Activated CD4-positive, alpha-beta memory T cell treated with anti-CD3 and anti-CD28 coated beads for 36 hours (primary cell): ENCODE results near the gene EXOC4. TPM values are rescaled to one million over a fixed set of nuclear protein-coding genes. Genes with fewer than 3 reads are reported as not detected.

Experiments
- CTCF ChIA-PET: fragments of 350-600 bp; sonication (Branson Sonifier 250); formaldehyde crosslinking; loops from one replicate; lab custom pipeline; 2021; ENCODE audit warnings: antibody characterized with exemption, inconsistent platforms; lab: Charles Lee
- POLR2A ChIA-PET: fragments of 350-600 bp; sonication (Branson Sonifier 250); formaldehyde crosslinking; loops from one replicate; lab custom pipeline; 2021; ENCODE audit warnings: antibody characterized with exemption; lab: Charles Lee
- DNase-seq: peaks from one replicate; pipeline ENCODE4 v3.0.0-alpha.2; 2020
- H3K27ac Mint-ChIP-seq: one replicate; pipeline ENCODE4 v1.8.0; 2021; ENCODE audit warnings: mixed read lengths
- H3K27me3 Mint-ChIP-seq: one replicate; pipeline ENCODE4 v1.8.0; 2021; ENCODE audit warnings: mixed read lengths
- H3K36me3 Mint-ChIP-seq: one replicate; pipeline ENCODE4 v1.8.0; 2021; ENCODE audit warnings: mixed read lengths
- H3K4me1 Mint-ChIP-seq: one replicate; pipeline ENCODE4 v1.8.0; 2021; ENCODE audit warnings: low read depth, mixed read lengths
- H3K4me3 Mint-ChIP-seq: one replicate; pipeline ENCODE4 v1.8.0; 2021; ENCODE audit warnings: mild to moderate bottlenecking, mixed read lengths
- H3K9me3 Mint-ChIP-seq: one replicate; pipeline ENCODE4 v1.8.0; 2021; ENCODE audit warnings: mixed read lengths
- intact Hi-C: fragments of 100-400 bp; cut with micrococcal nuclease; formaldehyde crosslinking; loops from one replicate; pipeline ENCODE4 v1.15.1; 2023
- total RNA-seq, 2 experiments: library from RNA; stranded (reverse); gene quantifications; one replicate each; pipeline ENCODE4 v1.2.3, GENCODE V29; 2021

Gene EXOC4
- total RNA-seq, 2 experiments from 2014 or later = 55.8 to 60.8 TPM

DNA sequence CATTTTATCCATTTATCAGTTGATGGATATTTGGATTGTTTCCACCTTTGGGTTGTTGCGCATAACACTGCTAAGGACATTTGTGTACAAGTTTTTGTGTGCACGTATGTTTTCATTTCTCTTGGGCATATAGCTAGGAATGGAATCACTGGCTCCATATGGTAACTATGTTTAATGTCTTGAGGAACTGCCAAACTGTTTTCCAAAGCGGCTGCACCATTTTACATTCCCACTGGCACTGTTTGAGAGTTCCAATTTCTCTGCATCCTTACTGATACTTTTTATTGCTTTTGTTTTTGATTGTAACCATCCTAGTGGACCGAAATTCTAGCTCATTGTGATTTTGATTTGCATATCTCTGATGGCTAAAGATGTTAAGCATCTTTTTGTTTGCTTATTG lies 118.7 kb downstream of the EXOC4 start:
- Mint-ChIP-seq H3K9me3 (no peaks in the 10 kb centered on the region), H3K36me3 (peaks cover 22% of the 10 kb centered on the region), H3K4me3 (no peak overlapping the region), H3K4me1 (peaks cover 2% of the 10 kb centered on the region), H3K27me3 (no peaks in the 10 kb centered on the region), H3K27ac (no peak overlapping the region)
- intact Hi-C loops = no loop called here
- CTCF ChIA-PET = no interaction called here
- POLR2A ChIA-PET = interaction anchor here (0.6 kb wide), 1 partner anchor 54 kb away, joined by 3 read pairs; no protein-coding TSS in a partner anchor
- no peak for DNase-seq

DNA sequence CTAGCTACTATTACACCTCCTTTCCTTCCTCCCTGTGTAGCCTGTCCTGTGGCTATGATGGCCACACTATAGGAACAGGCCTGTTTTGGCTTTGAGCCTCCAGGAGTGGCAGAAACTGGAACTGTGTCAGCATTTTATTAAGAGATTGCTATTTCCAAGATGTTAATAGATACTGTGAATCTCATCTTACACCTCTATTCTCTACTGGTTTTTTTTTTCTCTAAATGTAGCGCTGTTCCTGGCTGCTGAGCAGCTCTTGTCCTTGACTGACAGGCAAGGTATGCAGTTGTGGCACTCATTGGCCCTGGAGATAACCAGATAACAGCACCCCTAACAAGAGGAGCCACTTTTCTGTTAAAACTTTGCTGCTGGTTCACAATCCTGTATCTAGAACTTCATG lies 119.5 kb downstream of the EXOC4 start:
- intact Hi-C loops = no loop called here
- Mint-ChIP-seq H3K27ac (no peak overlapping the region), H3K4me3 (no peak overlapping the region), H3K36me3 (peaks cover 23% of the 10 kb centered on the region), H3K27me3 (no peaks in the 10 kb centered on the region), H3K4me1 (peaks cover 2% of the 10 kb centered on the region), H3K9me3 (peaks cover under 1% of the 10 kb centered on the region)
- no peak for DNase-seq
- POLR2A ChIA-PET = interaction anchor here (0.6 kb wide), 1 partner anchor 55 kb away, joined by 3 read pairs; no protein-coding TSS in a partner anchor
- CTCF ChIA-PET = no interaction called here

DNA sequence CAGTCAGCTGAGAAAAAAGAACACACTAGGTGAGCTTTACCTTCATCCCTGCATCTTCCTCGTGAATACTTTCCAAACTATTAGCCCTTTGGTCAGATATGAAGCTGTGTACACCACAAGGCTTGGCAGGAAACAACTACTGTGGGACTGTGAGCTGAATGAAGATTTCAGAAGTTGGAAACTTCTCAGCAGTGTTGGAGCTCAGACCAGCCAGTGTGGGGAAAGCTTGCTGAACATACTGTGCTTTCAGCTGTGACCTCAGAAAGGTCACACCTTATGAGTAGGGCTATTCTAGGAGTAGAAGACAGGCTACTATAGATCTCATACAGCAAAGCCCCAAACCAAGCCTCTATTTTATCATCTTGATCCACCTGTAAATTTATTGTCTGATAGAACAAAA lies 123.6 kb downstream of the EXOC4 start:
- intact Hi-C loops = no loop called here
- no peaks in the 10 kb centered on the region for H3K27me3 Mint-ChIP-seq

DNA sequence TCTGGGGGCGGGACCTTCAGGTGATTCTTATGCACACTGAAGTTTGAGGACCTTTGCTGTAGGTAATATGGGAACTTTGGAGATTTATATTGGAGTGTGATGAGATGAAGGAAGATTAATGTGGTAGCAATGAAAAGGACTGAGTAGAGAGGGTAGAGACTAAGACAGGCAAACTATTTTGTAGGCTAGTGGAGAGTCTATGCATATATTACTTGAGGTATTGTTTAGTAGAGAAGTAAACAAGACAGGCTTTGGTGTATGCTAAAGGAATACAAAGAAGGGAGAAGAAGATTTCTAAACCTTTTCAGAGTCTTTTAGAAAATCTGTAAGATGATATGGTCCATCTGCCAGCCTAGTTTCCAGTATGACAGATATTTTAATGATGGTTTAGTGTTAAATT lies 129.1 kb downstream of the EXOC4 start:
- no peak for DNase-seq
- intact Hi-C loops = no loop called here
- H3K36me3 Mint-ChIP-seq = peaks cover 25% of the 10 kb centered on the region
- POLR2A ChIA-PET = no interaction called here
- CTCF ChIA-PET = no interaction called here
- H3K27ac Mint-ChIP-seq = no peak overlapping the region
- peaks cover 8% of the 10 kb centered on the region for H3K9me3 Mint-ChIP-seq
- no peak overlapping the region for H3K4me3 Mint-ChIP-seq
- no peaks in the 10 kb centered on the region for H3K27me3 Mint-ChIP-seq
- H3K4me1 Mint-ChIP-seq = peaks cover 4% of the 10 kb centered on the region

More for the DNA sequence above, 123.6 kb downstream of the EXOC4 start:
- ChIA-PET CTCF (interaction anchor here (0.6 kb wide), 1 partner anchor 1987 kb away, joined by 3 read pairs; no protein-coding TSS in a partner anchor), POLR2A (no interaction called here)
- Mint-ChIP-seq H3K9me3 (peaks cover 8% of the 10 kb centered on the region), H3K4me3 (no peak overlapping the region), H3K27ac (no peak overlapping the region), H3K36me3 (peaks cover 29% of the 10 kb centered on the region), H3K4me1 (no peaks in the 10 kb centered on the region)
- DNase-seq = no peak

DNA sequence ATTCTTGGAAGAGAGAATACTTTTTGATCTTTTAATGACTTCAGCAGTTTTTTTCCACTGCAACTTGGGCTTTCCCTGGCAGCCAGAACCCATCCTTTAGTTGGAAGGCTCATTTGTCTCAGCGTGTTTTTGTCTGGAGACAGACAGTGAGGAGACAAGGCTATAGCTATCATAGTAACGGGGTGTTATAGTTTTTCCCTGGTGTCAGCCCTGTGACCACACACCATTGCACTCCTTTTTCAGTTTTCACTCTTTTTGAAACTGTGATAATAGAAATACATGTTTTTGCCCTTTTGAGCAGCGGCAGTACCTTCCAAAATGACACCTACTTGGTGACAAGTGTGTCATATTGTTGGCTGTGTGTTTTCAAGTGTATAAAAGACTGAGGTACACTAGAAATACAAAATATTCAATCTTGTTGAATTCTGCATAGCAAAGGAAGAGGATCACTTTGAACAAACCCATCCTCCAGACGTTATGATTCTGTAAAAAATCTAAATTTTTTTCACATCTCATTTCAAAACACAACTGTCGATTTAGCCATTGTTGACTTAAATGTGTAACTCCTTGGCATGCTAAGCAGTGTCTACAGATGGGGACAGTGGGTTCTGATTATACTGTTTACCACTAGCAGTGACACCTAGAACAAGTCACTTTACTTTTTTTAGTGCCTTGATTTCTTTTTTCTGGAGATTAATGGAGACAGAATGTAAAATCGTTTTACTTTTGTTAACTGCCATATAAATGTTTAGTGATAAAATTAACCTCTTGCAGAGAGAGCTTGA lies 130.1 kb downstream of the EXOC4 start:
- H3K9me3 Mint-ChIP-seq = peaks cover 4% of the 10 kb centered on the region
- ChIA-PET POLR2A (no interaction called here), CTCF (no interaction called here)
- no peak overlapping the region for H3K4me3 Mint-ChIP-seq
- intact Hi-C loops = no loop called here
- H3K4me1 Mint-ChIP-seq = peaks cover 4% of the 10 kb centered on the region
- H3K27ac Mint-ChIP-seq = no peak overlapping the region
- no peak for DNase-seq
- peaks cover 20% of the 10 kb centered on the region for H3K36me3 Mint-ChIP-seq
- H3K27me3 Mint-ChIP-seq = no peaks in the 10 kb centered on the region

DNA sequence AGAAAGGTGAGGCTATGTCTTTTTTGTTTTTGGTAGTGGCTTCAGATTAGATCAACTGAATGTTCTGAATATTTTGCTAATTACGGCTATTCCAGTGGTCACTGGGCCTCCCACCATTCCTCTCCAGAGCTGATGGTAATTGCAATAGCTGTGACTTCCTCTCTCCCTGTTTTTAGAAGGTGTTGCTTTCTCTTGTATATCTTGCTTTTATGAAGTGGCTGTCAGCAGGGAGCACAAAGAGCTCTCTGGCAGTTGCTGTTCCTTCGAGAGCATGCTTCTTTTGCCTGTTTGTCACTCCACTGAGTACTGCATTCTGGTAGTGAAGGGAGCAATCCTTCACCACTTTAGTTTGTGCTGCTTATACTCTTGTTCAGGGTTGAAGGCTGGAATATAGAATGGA lies 133.3 kb downstream of the EXOC4 start:
- Mint-ChIP-seq H3K36me3 (peaks cover 18% of the 10 kb centered on the region), H3K27ac (no peak overlapping the region), H3K4me3 (no peak overlapping the region), H3K4me1 (peaks cover 4% of the 10 kb centered on the region), H3K9me3 (no peaks in the 10 kb centered on the region), H3K27me3 (no peaks in the 10 kb centered on the region)
- intact Hi-C loops = no loop called here
- CTCF ChIA-PET = interaction anchor here (0.6 kb wide), 1 partner anchor 805 kb away, joined by 3 read pairs; no protein-coding TSS in a partner anchor
- DNase-seq = no peak
- POLR2A ChIA-PET = no interaction called here

DNA sequence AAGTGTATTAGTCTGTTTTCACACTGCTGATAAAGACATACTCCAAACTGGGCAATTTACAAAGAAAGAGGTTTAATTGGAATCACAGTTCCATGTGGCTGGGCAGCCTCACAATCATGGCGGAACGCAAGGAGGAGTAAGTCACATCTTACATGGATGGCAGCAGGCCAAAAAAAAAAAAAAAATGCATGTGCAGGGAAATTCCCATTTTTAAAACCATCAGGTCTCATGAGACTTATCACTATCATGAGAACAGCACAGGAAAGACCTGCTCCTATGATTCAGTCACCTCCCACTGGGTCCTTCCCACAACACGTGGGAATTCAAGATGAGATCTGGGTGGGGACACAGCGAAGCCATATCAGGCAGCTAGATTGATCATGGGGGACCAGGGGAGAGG lies 136.8 kb downstream of the EXOC4 start:
- H3K4me1 Mint-ChIP-seq = peaks cover 4% of the 10 kb centered on the region
- ChIA-PET POLR2A (no interaction called here), CTCF (interaction anchor here (0.6 kb wide), 1 partner anchor 400 kb away, joined by 3 read pairs; no protein-coding TSS in a partner anchor)
- H3K27me3 Mint-ChIP-seq = no peaks in the 10 kb centered on the region
- peaks cover 11% of the 10 kb centered on the region for H3K36me3 Mint-ChIP-seq
- H3K9me3 Mint-ChIP-seq = no peaks in the 10 kb centered on the region
- no peak overlapping the region for H3K4me3 Mint-ChIP-seq
- H3K27ac Mint-ChIP-seq = no peak overlapping the region
- intact Hi-C loops = no loop called here
- no peak for DNase-seq

DNA sequence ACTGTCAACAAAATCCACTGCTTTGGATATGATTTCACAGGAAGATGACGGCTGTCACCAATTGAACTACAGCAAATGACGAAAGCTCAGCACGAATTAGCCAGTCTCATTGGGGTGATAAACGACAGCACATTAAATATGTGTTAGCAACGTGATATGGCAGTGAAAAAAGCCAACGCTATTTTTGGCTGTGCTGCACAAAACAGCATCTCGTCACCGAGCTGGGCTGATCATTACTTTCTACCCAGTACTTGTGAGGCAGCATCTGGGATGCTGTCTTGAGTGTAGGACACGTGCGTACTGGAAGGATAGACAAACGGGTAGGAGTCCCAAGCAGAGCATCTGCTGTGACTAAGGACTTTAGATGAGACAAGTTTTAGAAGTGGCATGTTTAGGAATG lies 138.3 kb downstream of the EXOC4 start:
- CTCF ChIA-PET = no interaction called here
- no peaks in the 10 kb centered on the region for H3K9me3 Mint-ChIP-seq
- intact Hi-C loops = no loop called here
- DNase-seq = no peak
- H3K4me1 Mint-ChIP-seq = peaks cover 4% of the 10 kb centered on the region
- peaks cover 4% of the 10 kb centered on the region for H3K36me3 Mint-ChIP-seq
- H3K4me3 Mint-ChIP-seq = no peak overlapping the region
- no peaks in the 10 kb centered on the region for H3K27me3 Mint-ChIP-seq
- POLR2A ChIA-PET = no interaction called here
- H3K27ac Mint-ChIP-seq = no peak overlapping the region

DNA sequence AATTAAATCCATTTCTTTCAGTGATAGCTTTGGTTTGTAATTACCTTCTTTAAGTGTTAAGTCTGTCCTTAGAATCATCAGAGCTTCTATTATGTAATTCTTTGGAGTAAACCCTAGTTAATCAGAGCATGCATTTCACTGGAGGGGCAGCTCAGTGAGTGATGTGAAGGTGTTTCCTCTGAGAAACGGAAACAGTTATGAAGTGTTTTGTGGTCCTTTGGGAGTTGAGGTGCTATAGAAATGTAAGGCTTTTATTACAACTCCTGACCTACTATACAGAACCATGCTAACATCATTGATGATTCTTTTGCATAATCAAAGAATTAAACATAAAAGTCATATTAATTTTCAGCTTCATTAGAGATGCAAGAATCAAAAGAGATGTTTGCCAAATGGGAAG lies 141.5 kb downstream of the EXOC4 start:
- Mint-ChIP-seq H3K27me3 (no peaks in the 10 kb centered on the region), H3K27ac (no peak overlapping the region), H3K36me3 (peaks cover 2% of the 10 kb centered on the region), H3K9me3 (no peaks in the 10 kb centered on the region), H3K4me3 (no peak overlapping the region), H3K4me1 (no peaks in the 10 kb centered on the region)
- DNase-seq = no peak
- ChIA-PET POLR2A (no interaction called here), CTCF (no interaction called here)
- intact Hi-C loops = no loop called here

DNA sequence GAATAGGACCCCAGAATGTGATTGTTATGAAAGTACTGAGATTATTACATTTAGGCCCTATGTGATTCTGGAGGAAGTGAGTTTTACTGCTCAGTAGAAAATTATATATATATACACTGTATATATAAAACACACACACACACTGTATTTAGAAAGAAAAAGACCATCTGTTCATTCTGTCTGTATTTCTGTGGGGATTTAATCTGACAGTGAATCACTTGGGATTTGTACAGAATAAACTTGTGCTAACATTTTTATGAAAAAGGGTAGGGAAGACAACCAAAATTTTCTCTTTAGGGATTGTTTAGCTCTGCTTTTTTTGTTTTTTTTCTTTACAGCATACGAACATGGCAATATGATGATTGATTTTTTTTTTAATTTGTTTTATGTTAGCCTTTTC lies 142.7 kb downstream of the EXOC4 start:
- intact Hi-C loops = no loop called here
- Mint-ChIP-seq H3K36me3 (no peaks in the 10 kb centered on the region), H3K4me3 (no peak overlapping the region), H3K27me3 (no peaks in the 10 kb centered on the region), H3K4me1 (peaks cover 1% of the 10 kb centered on the region), H3K9me3 (no peaks in the 10 kb centered on the region), H3K27ac (no peak overlapping the region)
- ChIA-PET POLR2A (no interaction called here), CTCF (no interaction called here)
- no peak for DNase-seq

DNA sequence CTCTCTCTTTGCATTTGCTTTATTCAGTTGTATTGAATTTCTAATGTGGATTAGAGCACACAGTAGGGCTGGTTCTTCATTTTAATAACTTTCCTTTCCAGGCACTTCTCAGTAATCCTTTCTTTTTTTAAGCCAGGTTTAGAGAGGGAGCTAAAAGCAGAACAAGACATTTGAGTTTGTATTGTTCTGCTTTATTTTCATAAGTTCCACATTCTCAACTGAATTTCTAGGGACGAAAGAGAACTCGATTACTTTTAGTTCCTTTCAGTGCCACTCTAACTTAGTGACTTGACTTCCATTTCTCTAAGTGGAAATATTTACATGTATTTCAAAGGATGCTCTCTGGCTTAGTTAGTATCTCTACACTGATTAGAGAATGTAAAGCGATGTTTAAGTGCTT lies 145.6 kb downstream of the EXOC4 start:
- Mint-ChIP-seq H3K4me3 (no peak overlapping the region), H3K36me3 (no peaks in the 10 kb centered on the region), H3K27me3 (no peaks in the 10 kb centered on the region), H3K4me1 (peaks cover 3% of the 10 kb centered on the region), H3K9me3 (no peaks in the 10 kb centered on the region), H3K27ac (no peak overlapping the region)
- ChIA-PET POLR2A (no interaction called here), CTCF (no interaction called here)
- intact Hi-C loops = no loop called here
- no peak for DNase-seq

DNA sequence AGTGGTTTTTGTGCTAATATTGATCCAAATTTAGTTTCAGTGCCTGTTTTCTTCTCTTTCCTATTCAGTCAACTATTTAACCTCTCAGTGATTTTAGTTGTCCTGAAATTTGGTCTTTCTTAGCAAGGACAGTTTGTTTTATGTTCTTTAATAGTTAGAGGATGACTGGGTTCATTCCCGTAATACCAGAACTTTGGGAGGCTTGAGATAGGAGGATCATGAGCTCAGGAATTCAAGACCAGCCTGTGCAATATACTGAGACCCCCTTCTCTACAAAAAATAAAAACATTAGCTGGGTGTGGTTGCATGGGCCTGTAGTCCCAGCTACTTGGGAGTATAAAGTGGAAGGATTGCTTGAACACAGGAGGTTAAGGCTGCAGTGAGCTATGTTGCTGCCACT lies 148.3 kb downstream of the EXOC4 start:
- no peak for DNase-seq
- intact Hi-C loops = no loop called here
- Mint-ChIP-seq H3K27me3 (no peaks in the 10 kb centered on the region), H3K36me3 (peaks cover 2% of the 10 kb centered on the region), H3K4me3 (no peak overlapping the region), H3K9me3 (no peaks in the 10 kb centered on the region), H3K27ac (no peak overlapping the region), H3K4me1 (peaks cover 3% of the 10 kb centered on the region)
- ChIA-PET CTCF (no interaction called here), POLR2A (no interaction called here)

DNA sequence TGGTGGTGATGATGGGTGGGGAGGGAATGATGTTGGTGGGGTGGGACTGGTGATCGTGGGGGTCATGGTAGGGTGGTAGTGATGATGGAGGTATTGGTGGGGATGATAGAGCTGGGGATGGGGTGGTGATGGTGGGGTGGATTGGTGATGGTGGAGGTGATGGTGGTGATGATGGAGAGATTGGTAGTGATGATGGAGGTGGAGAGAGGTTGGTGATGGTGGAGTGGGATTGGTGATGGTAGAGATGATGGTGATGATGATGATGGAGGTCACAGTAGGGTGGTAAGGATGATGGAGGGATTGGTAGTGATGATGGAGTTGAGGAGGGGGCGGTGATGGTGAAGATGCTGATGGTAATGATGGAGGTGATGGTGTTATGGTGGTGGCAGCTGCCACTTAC lies 155.3 kb downstream of the EXOC4 start:
- H3K27me3 Mint-ChIP-seq = no peaks in the 10 kb centered on the region
- H3K4me1 Mint-ChIP-seq = peaks cover 9% of the 10 kb centered on the region
- H3K9me3 Mint-ChIP-seq = no peaks in the 10 kb centered on the region
- H3K36me3 Mint-ChIP-seq = peaks cover 5% of the 10 kb centered on the region
- DNase-seq = no peak
- CTCF ChIA-PET = no interaction called here
- no peak overlapping the region for H3K27ac Mint-ChIP-seq
- intact Hi-C loops = no loop called here
- POLR2A ChIA-PET = no interaction called here
- no peak overlapping the region for H3K4me3 Mint-ChIP-seq
